Skeletal muscle satellite cell (primary cell): ENCODE data around the gene PMIS2.

Experiments
- H3K27me3 ChIP-seq: 2 replicates; pipeline ENCODE4 v1.7.0; 2013; ENCODE audit warnings: low read length; ENCODE audit not compliant: control insufficient read depth, insufficient read depth
- H3K36me3 ChIP-seq: 2 replicates; pipeline ENCODE4 v1.7.0; 2013; ENCODE audit warnings: mild to moderate bottlenecking, control low read depth, low read length; ENCODE audit not compliant: insufficient read depth
- H3K4me1 ChIP-seq: 2 replicates; pipeline ENCODE4 v1.7.0; 2013; ENCODE audit warnings: low read length; ENCODE audit not compliant: control insufficient read depth, insufficient read depth
- H3K4me2 ChIP-seq: 2 replicates; pipeline ENCODE4 v1.7.0; 2013; ENCODE audit warnings: mild to moderate bottlenecking, low read length
- H3K4me3 ChIP-seq: 2 replicates; pipeline ENCODE4 v1.7.0; 2013; ENCODE audit warnings: low read length
- H3K9ac ChIP-seq: 2 replicates; pipeline ENCODE4 v1.7.0; 2013; ENCODE audit warnings: mild to moderate bottlenecking, low read depth, low read length, moderate library complexity
- H3K9me3 ChIP-seq: replicated peaks from 2 replicates; pipeline ENCODE4 v1.7.0; 2013; ENCODE audit warnings: mild to moderate bottlenecking, control low read depth, low read length

Gene PMIS2

GRCh38 chr19:35549174-35549788 is 36.7 kb upstream of the PMIS2 start:
- Histone ChIP-seq H3K4me3 (no peak overlapping the region), H3K9ac (no peak overlapping the region), H3K4me2 (no peak overlapping the region)

GRCh38 chr19:35549879-35550523 is 36.0 kb upstream of the PMIS2 start:
- Histone ChIP-seq H3K9ac (no peak overlapping the region), H3K9me3 (no peaks in the 10 kb centered on the region), H3K4me3 (no peak overlapping the region), H3K4me2 (no peak overlapping the region), H3K4me1 (peaks cover 10% of the 10 kb centered on the region), H3K27me3 (peaks cover 6% of the 10 kb centered on the region), H3K36me3 (peaks cover 3% of the 10 kb centered on the region)

More at GRCh38 chr19:35549174-35549788, 36.7 kb upstream of the PMIS2 start:
- H3K4me1 ChIP-seq, result peaks cover 15% of the 10 kb centered on the region
- peaks cover 6% of the 10 kb centered on the region for H3K27me3 ChIP-seq
- no peaks in the 10 kb centered on the region for H3K9me3 ChIP-seq
- peaks cover 3% of the 10 kb centered on the region for H3K36me3 ChIP-seq

- no peak overlapping the region for H3K4me2 ChIP-seq
- no peak overlapping the region for H3K4me3 ChIP-seq
- H3K36me3 ChIP-seq, result peaks cover 3% of the 10 kb centered on the region
- H3K27me3 ChIP-seq, result peaks cover 6% of the 10 kb centered on the region
- H3K9me3 ChIP-seq, result no peaks in the 10 kb centered on the region
- H3K4me1 ChIP-seq, result peaks cover 7% of the 10 kb centered on the region
- no peak overlapping the region for H3K9ac ChIP-seq
These were observed 34.7 kb upstream of the PMIS2 start for GRCh38 chr19:35551091-35551810.

GRCh38 chr19:35552534-35553384 is 33.2 kb upstream of the PMIS2 start:
- Histone ChIP-seq H3K9ac (no peak overlapping the region), H3K4me2 (no peak overlapping the region), H3K9me3 (no peaks in the 10 kb centered on the region), H3K27me3 (peaks cover 12% of the 10 kb centered on the region), H3K4me3 (no peak overlapping the region), H3K36me3 (peaks cover 3% of the 10 kb centered on the region), H3K4me1 (no peaks in the 10 kb centered on the region)

- Histone ChIP-seq H3K27me3 (peaks cover 16% of the 10 kb centered on the region), H3K4me2 (no peak overlapping the region), H3K4me3 (no peak overlapping the region), H3K9me3 (no peaks in the 10 kb centered on the region), H3K4me1 (peaks cover 5% of the 10 kb centered on the region), H3K36me3 (peaks cover under 1% of the 10 kb centered on the region), H3K9ac (no peak overlapping the region)
These were observed 32.5 kb upstream of the PMIS2 start for GRCh38 chr19:35553385-35554000.

GRCh38 chr19:35554076-35554475 is 31.9 kb upstream of the PMIS2 start:
- Histone ChIP-seq H3K4me3 (no peak overlapping the region), H3K27me3 (peaks cover 22% of the 10 kb centered on the region)

GRCh38 chr19:35555301-35556005 is 30.5 kb upstream of the PMIS2 start:
- Histone ChIP-seq H3K4me3 (no peak overlapping the region), H3K36me3 (no peaks in the 10 kb centered on the region), H3K27me3 (peaks cover 27% of the 10 kb centered on the region), H3K4me1 (peaks cover 5% of the 10 kb centered on the region), H3K4me2 (no peak overlapping the region), H3K9ac (no peak overlapping the region), H3K9me3 (no peaks in the 10 kb centered on the region)

More at GRCh38 chr19:35554076-35554475, 31.9 kb upstream of the PMIS2 start:
- H3K9me3 ChIP-seq, result no peaks in the 10 kb centered on the region
- H3K9ac ChIP-seq, result no peak overlapping the region
- H3K36me3 ChIP-seq, result no peaks in the 10 kb centered on the region
- peaks cover 5% of the 10 kb centered on the region for H3K4me1 ChIP-seq
- H3K4me2 ChIP-seq, result no peak overlapping the region

GRCh38 chr19:35556025-35556590 is 29.9 kb upstream of the PMIS2 start:
- Histone ChIP-seq H3K4me1 (peaks cover 5% of the 10 kb centered on the region), H3K9ac (no peak overlapping the region), H3K4me2 (no peak overlapping the region), H3K4me3 (no peak overlapping the region), H3K9me3 (no peaks in the 10 kb centered on the region), H3K27me3 (peaks cover 32% of the 10 kb centered on the region), H3K36me3 (no peaks in the 10 kb centered on the region)

GRCh38 chr19:35556846-35557538 is 29.0 kb upstream of the PMIS2 start:
- H3K4me1 ChIP-seq, result peaks cover 5% of the 10 kb centered on the region
- no peaks in the 10 kb centered on the region for H3K36me3 ChIP-seq
- H3K27me3 ChIP-seq, result peaks cover 36% of the 10 kb centered on the region
- no peak overlapping the region for H3K9ac ChIP-seq
- H3K4me2 ChIP-seq, result no peak overlapping the region
- H3K4me3 ChIP-seq, result no peak overlapping the region
- H3K9me3 ChIP-seq, result no peaks in the 10 kb centered on the region
